Activated CD8-positive, alpha-beta memory T cell treated with anti-CD3 and anti-CD28 coated beads for 48 hours (primary cell): ENCODE data around the gene COL26A1.
"Not testable (repeated sequence)": the region's sequence is repeated elsewhere in the genome, so short reads cannot be mapped to it uniquely, and the experiment has no call there.

ENCODE experiments used
- DNase-seq, 3 experiments: peaks; one replicate each; pipeline ENCODE4 v3.0.0-alpha.2; 2020; ENCODE audit warnings: low read depth in 2 of 3, low spot score in 2 of 3

COL26A1 gene

GRCh38 chr7:101401390-101402080 is 38.9 kb downstream of the COL26A1 start:
- DNase-seq, result no peak

GRCh38 chr7:101402081-101402779 is 39.6 kb downstream of the COL26A1 start:
- no peak for DNase-seq

GRCh38 chr7:101402835-101403234 is 40.2 kb downstream of the COL26A1 start:
- no peak for DNase-seq

- DNase-seq, result no peak
Measured at GRCh38 chr7:101405474-101406067, 42.9 kb downstream of the COL26A1 start.

GRCh38 chr7:101410743-101411507 is 48.2 kb downstream of the COL26A1 start:
- peak in 2 of 3 experiments; percentile 29 to 35 for DNase-seq

GRCh38 chr7:101411508-101411874 is 48.8 kb downstream of the COL26A1 start:
- no peak for DNase-seq

- no peak for DNase-seq
Measured at GRCh38 chr7:101412976-101413375, 50.3 kb downstream of the COL26A1 start.

- no peak for DNase-seq
Measured at GRCh38 chr7:101418694-101419093, 56.0 kb downstream of the COL26A1 start.

GRCh38 chr7:101419831-101420230 is 57.2 kb downstream of the COL26A1 start:
- DNase-seq, result no peak

GRCh38 chr7:101420436-101420835 is 57.8 kb downstream of the COL26A1 start:
- no peak for DNase-seq

- no peak for DNase-seq
Measured at GRCh38 chr7:101422356-101423195, 59.9 kb downstream of the COL26A1 start.

- no peak for DNase-seq
Measured at GRCh38 chr7:101426303-101427011, 63.8 kb downstream of the COL26A1 start.

- DNase-seq, result no peak
Measured at GRCh38 chr7:101428093-101428866, 65.6 kb downstream of the COL26A1 start.

GRCh38 chr7:101432316-101432715 is 69.6 kb downstream of the COL26A1 start:
- no peak for DNase-seq

GRCh38 chr7:101433688-101434087 is 71.0 kb downstream of the COL26A1 start:
- no peak for DNase-seq

- not testable (repeated sequence) for DNase-seq
Measured at GRCh38 chr7:101434155-101434554, 71.5 kb downstream of the COL26A1 start.

- no peak for DNase-seq
Measured at GRCh38 chr7:101435461-101436220, 73.0 kb downstream of the COL26A1 start.

GRCh38 chr7:101436221-101436735 is 73.6 kb downstream of the COL26A1 start:
- DNase-seq, result no peak
